HepG2 (cell line): Measurements from ENCODE around the gene LMCD1. TPM values are rescaled to one million over a fixed set of nuclear protein-coding genes. Genes with fewer than 3 reads are reported as not detected.

Source experiments
- ATAC-seq: fragments of 200-7000 bp; cut with Tn5 transposase; 3 replicates; pipeline ENCODE4 v1.9.1; 2020; ENCODE audit warnings: mild to moderate bottlenecking, moderate library complexity
- BruUV-seq: library from RNA; stranded (reverse); fragments of 400-500 nt; replicated peaks from 2 replicates; lab custom pipeline; 2021; lab: Mats Ljungman, UMichigan
- CTCF ChIA-PET: fragments of 300-600 bp; formaldehyde crosslinking; extraction: SDS; loops from one replicate; lab custom pipeline; 2021; ENCODE audit warnings: low total read pairs, inconsistent platforms, low intra/inter-chr PET ratio; lab: Yijun Ruan, JAX
- POLR2A ChIA-PET: fragments of 350-600 bp; sonication (Branson Sonifier 250); formaldehyde crosslinking; loops from one replicate; lab custom pipeline; 2020; ENCODE audit warnings: antibody characterized with exemption, inconsistent platforms; lab: Yijun Ruan, JAX
- DNase-seq: peaks from one replicate; pipeline ENCODE4 v3.0.0-alpha.2; 2015; ENCODE audit warnings: low spot score
- FAIRE-seq: peaks from 3 replicates; lab custom pipeline; 2011; peaks lifted over from hg19 to GRCh38; lab: Jason Lieb, UNC
- H2AFZ ChIP-seq: one replicate; pipeline ENCODE4 v1.6.1; 2011; ENCODE audit warnings: low read length, inconsistent platforms
- H3K27ac ChIP-seq: fragments of 300-600 bp; 3 replicates; pipeline ENCODE4 v1.8.0; 2011; ENCODE audit warnings: mixed run types, mild to moderate bottlenecking, mixed read lengths, low read length, inconsistent platforms; ENCODE audit not compliant: insufficient read depth; ENCODE audit errors: extremely low read length
- H3K27me3 ChIP-seq, 2 experiments: fragments of 200-600 bp in 1 of 2; 2 replicates in 1 of 2; 3 replicates in 1 of 2; pipeline versions ENCODE4 v1.6.0 to v1.8.0; 2011; ENCODE audit warnings: low read length in 2 of 2, mild to moderate bottlenecking in 2 of 2, moderate library complexity in 2 of 2, inconsistent platforms in 1 of 2; ENCODE audit not compliant: insufficient read depth in 2 of 2, control insufficient read depth in 1 of 2
- H3K36me3 ChIP-seq, 2 experiments: fragments of 200-600 bp in 1 of 2; replicated peaks in 1 of 2; 2 replicates in 1 of 2; 3 replicates in 1 of 2; pipeline versions ENCODE4 v1.5.1 to v1.8.0; 2011; ENCODE audit warnings: low read length in 2 of 2, inconsistent platforms in 1 of 2; ENCODE audit not compliant: insufficient read depth in 2 of 2, control insufficient read depth in 1 of 2
- H3K4me1 ChIP-seq: 2 replicates; pipeline ENCODE4 v1.5.1; 2012; ENCODE audit warnings: low read length, inconsistent platforms; ENCODE audit not compliant: insufficient read depth
- H3K4me2 ChIP-seq: 2 replicates; pipeline ENCODE4 v1.6.0; 2011; ENCODE audit warnings: low read depth, low read length, inconsistent platforms
- H3K4me3 ChIP-seq, 3 experiments: fragments of 200-600 bp in 1 of 3; sonication (generic), shearing (Covaris generic) in 1 of 3; replicated peaks in 1 of 3; 2 replicates each; pipeline ENCODE4 v1.5.1; 2011 to 2016; ENCODE audit warnings: low read length in 3 of 3, inconsistent platforms in 2 of 3, low read depth in 2 of 3, mild to moderate bottlenecking in 2 of 3, control low read depth in 1 of 3, mixed read lengths in 1 of 3; ENCODE audit not compliant: insufficient read depth in 1 of 3
- H3K79me2 ChIP-seq: one replicate; pipeline ENCODE4 v1.6.1; 2011; ENCODE audit warnings: low read length, inconsistent platforms; ENCODE audit not compliant: insufficient read depth
- H3K9ac ChIP-seq: 2 replicates; pipeline ENCODE4 v1.6.0; 2011; ENCODE audit warnings: mild to moderate bottlenecking, low read depth, low read length, inconsistent platforms; ENCODE audit not compliant: insufficient read depth
- H3K9me3 ChIP-seq: 2 replicates; pipeline ENCODE4 v1.5.1; 2012; ENCODE audit warnings: mild to moderate bottlenecking, low read length
- H4K20me1 ChIP-seq: 2 replicates; pipeline ENCODE4 v1.6.0; 2011; ENCODE audit warnings: inconsistent platforms, mild to moderate bottlenecking, low read length, moderate library complexity; ENCODE audit not compliant: insufficient read depth
- ATF7 ChIP-seq, 2 experiments: fragments of 450-650 bp in 1 of 2; sonication (generic) in 1 of 2; formaldehyde crosslinking in 1 of 2; IDR thresholded peaks; 2 replicates each; pipeline versions ENCODE4 v1.4.0 to v1.6.1; 2016 to 2020; ENCODE audit warnings: antibody characterized with exemption in 1 of 2, mild to moderate bottlenecking in 1 of 2, missing genetic modification reagents in 1 of 2
- CREB1 ChIP-seq, 2 experiments: fragments of 450-650 bp in 1 of 2; IDR thresholded peaks; 2 replicates each; pipeline ENCODE4 v1.6.1; 2016 to 2017; ENCODE audit warnings: control low read depth in 1 of 2, mild to moderate bottlenecking in 1 of 2, missing compliant biosample characterization in 1 of 2, missing genetic modification characterization in 1 of 2
- IKZF1 ChIP-seq: fragments of 450-650 bp; IDR thresholded peaks from 2 replicates; pipeline ENCODE4 v1.7.1; 2016
- TBX3 ChIP-seq: fragments of 450-650 bp; IDR thresholded peaks from 2 replicates; pipeline ENCODE4 v1.6.1; 2017; ENCODE audit warnings: antibody characterized with exemption, mild to moderate bottlenecking, inconsistent platforms, borderline replicate concordance
- in situ Hi-C: cut with HindIII; loops from 2 replicates; pipeline ENCODE4 v1.10.0; 2017; ENCODE audit warnings: low pct_unique_long_range_greater_than_20kb; ENCODE audit not compliant: extremely low pct_ligation_motif_present
- intact Hi-C: fragments of 100-400 bp; cut with micrococcal nuclease; formaldehyde crosslinking; loops from one replicate; pipeline ENCODE4 v1.10.0; 2022; ENCODE audit not compliant: unreplicated experiment
- polyA plus RNA-seq, 8 experiments: library from polyadenylated mRNA; depleted of rRNA in 3 of 8; stranded (reverse) in 7 of 8; unstranded in 1 of 8; fragments of >200 nt; fragmentation: Illumina TruSeq in 4 of 8; extraction: Trizol in 4 of 8; gene quantifications; 2 replicates each; pipeline versions ENCODE4 v1.2.1 to v1.2.3, GENCODE V29; 2011 to 2016; ENCODE audit warnings: low read depth in 4 of 8, missing spikeins in 1 of 8, mixed read lengths in 1 of 8; ENCODE audit not compliant: insufficient read depth in 1 of 8
- total RNA-seq, 5 experiments: library from RNA; depleted of rRNA; stranded (reverse); fragments of >200 nt; fragmentation: Illumina TruSeq; extraction: Trizol; gene quantifications; 2 replicates each; pipeline ENCODE4 v1.2.3, GENCODE V29; 2016; ENCODE audit warnings: low read depth in 1 of 5
- TF ChIP-seq, protein P1 (sequence below), 2 experiments: sonication (generic) in 1 of 2; formaldehyde crosslinking in 1 of 2; IDR thresholded peaks; 2 replicates each; pipeline versions ENCODE4 v1.5.1 to v1.6.1; 2011 to 2020; ENCODE audit warnings: borderline replicate concordance in 1 of 2, low read depth in 1 of 2, low read length in 1 of 2, mild to moderate bottlenecking in 1 of 2, missing genetic modification reagents in 1 of 2, moderate library complexity in 1 of 2
- TF ChIP-seq, protein P2 (sequence below): sonication (generic); formaldehyde crosslinking; IDR thresholded peaks from 2 replicates; pipeline ENCODE4 v1.8.0; 2022; ENCODE audit warnings: low read depth, missing genetic modification reagents

LMCD1 gene
- total and polyA plus RNA-seq, 2 of the 13 experiments (the other 11 are each of a cell fraction or from before 2014, with no cell fraction given) = 6.2 to 7.1 TPM

DNA sequence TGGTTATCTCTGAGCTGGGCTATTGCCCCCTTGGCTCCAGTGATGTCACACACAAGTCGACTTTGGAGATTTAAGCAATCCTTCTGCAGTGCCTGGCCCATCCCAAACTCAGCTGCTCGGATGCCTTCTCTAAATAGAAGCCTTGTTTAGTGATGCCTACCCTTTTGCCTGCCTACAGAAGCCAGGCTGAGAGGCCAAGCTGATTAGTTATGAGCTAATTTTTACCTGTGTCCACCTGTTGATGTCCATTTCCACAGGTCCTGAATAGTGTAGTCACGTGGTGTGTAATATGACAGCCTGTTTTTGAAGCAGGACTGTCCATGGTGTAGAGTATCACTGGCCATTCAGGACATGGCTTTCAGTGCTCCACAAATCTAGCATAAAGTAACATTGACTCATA, 97.5 kb downstream of the LMCD1 start (continued):
- TF ChIP-seq, protein P1, sequence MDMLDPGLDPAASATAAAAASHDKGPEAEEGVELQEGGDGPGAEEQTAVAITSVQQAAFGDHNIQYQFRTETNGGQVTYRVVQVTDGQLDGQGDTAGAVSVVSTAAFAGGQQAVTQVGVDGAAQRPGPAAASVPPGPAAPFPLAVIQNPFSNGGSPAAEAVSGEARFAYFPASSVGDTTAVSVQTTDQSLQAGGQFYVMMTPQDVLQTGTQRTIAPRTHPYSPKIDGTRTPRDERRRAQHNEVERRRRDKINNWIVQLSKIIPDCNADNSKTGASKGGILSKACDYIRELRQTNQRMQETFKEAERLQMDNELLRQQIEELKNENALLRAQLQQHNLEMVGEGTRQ (IDR thresholded peaks at IDR 0.05; ENCODE audit: low read depth, low read length) = peak; percentile 11; the same call in 1 of the 2 replicates
- TF ChIP-seq, protein P1 (CRISPR knock-in tag; IDR thresholded peaks at IDR 0.05; ENCODE audit: borderline replicate concordance) = no peak
- no peak for TF ChIP-seq TBX3

DNA sequence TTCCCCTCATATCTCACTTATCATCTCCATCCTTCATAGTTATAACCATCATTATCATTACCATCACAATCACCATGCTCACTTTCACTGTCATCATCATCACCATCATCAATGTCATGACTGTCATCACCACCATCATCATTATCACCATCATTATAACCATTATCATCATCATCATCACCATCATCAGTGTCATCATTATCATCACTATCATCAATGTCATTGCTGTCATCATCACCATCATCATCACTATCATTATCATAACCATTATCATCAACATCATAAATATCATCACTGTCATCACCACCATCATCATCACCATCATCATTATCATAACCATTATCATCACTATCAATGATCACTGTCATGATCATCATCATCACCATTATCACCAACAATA, 98.8 kb downstream of the LMCD1 start:
- BruUV-seq = no TSS peak
- no peaks in the 10 kb centered on the region for H3K36me3 ChIP-seq
- no peak overlapping the region for H3K27ac ChIP-seq
- in situ Hi-C loops = loop anchor here (10.0 kb wide), 1 partner anchor 276 kb away; no protein-coding TSS in a partner anchor
- ChIA-PET CTCF (no interaction called here), POLR2A (no interaction called here)
- no peak overlapping the region for H3K4me3 ChIP-seq
- no peak for FAIRE-seq
- no peaks in the 10 kb centered on the region for H3K27me3 ChIP-seq
- intact Hi-C loops = loop anchor here (10.0 kb wide), 1 partner anchor 96 kb away; the partner anchor contains the start of gene LMCD1
- H3K9ac ChIP-seq = no peak overlapping the region
- H3K4me1 ChIP-seq = peaks cover 19% of the 10 kb centered on the region
- no peak overlapping the region for H2AFZ ChIP-seq
- no peak for ATAC-seq
- no peaks in the 10 kb centered on the region for H3K79me2 ChIP-seq
- no peak overlapping the region for H3K4me2 ChIP-seq
- no peak for TF ChIP-seq IKZF1
- TF ChIP-seq CREB1 (IDR thresholded peaks at IDR 0.05) = peak; percentile 98
- TF ChIP-seq CREB1 (CRISPR knock-in tag; IDR thresholded peaks at IDR 0.05) = no peak
- TF ChIP-seq, protein P2, sequence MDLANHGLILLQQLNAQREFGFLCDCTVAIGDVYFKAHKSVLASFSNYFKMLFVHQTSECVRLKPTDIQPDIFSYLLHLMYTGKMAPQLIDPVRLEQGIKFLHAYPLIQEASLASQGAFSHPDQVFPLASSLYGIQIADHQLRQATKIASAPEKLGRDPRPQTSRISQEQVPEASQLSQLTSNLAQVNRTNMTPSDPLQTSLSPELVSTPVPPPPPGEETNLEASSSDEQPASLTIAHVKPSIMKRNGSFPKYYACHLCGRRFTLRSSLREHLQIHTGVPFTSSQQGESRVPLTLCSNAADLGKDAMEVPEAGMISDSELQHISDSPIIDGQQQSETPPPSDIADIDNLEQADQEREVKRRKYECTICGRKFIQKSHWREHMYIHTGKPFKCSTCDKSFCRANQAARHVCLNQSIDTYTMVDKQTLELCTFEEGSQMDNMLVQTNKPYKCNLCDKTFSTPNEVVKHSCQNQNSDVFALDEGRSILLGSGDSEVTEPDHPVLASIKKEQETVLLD (CRISPR knock-in tag) = no peak
- peak; percentile 67 for TF ChIP-seq ATF7 (IDR thresholded peaks at IDR 0.05)
- no peak for TF ChIP-seq ATF7 (CRISPR knock-in tag; IDR thresholded peaks at IDR 0.05)
- H3K9me3 ChIP-seq = no peaks in the 10 kb centered on the region
- no peak for DNase-seq
- no peaks in the 10 kb centered on the region for H4K20me1 ChIP-seq
